Erythroblast (primary cell): ENCODE measurements around the gene LLGL1.

Experiments
- GATA1 ChIP-seq: IDR thresholded peaks from 2 replicates; pipeline ENCODE4 v1.6.1; 2011; ENCODE audit warnings: low read depth, mild to moderate bottlenecking, control low read depth, low read length, moderate library complexity
- POLR2A ChIP-seq: IDR thresholded peaks from 2 replicates; pipeline ENCODE4 v1.6.1; 2011; ENCODE audit warnings: mild to moderate bottlenecking, low read length

GRCh38 chr17:18253187-18253884, 27.9 kb downstream of the LLGL1 start:
- TF ChIP-seq POLR2A (no peak), GATA1 (no peak)
